Measurements from ENCODE around the gene VWA3A. TPM values are rescaled to one million over a fixed set of nuclear protein-coding genes. Genes with fewer than 3 reads are reported as not detected.

Gene VWA3A
- total RNA-seq, 1 donor from 2014 or later, result 0.10 TPM

- intact Hi-C loops (cut with micrococcal nuclease), result no loop called here
- Mint-ChIP-seq H3K36me3 (ENCODE audit: low read depth) (peaks cover 5% of the 10 kb centered on the region), H3K27me3 (ENCODE audit: insufficient read depth) (no peaks in the 10 kb centered on the region), H3K4me3 (no peak overlapping the region), H3K27ac (no peak overlapping the region), H3K4me1 (ENCODE audit: low read depth) (no peaks in the 10 kb centered on the region), H3K9me3 (no peaks in the 10 kb centered on the region)
- DNase-seq (ENCODE audit: low spot score), result no peak
Measured at GRCh38 chr16:22071331-22071910, 20.9 kb upstream of the VWA3A start.

- intact Hi-C loops (cut with micrococcal nuclease), result no loop called here
- no peak for DNase-seq (ENCODE audit: low spot score)
- Mint-ChIP-seq H3K9me3 (no peaks in the 10 kb centered on the region), H3K27me3 (ENCODE audit: insufficient read depth) (no peaks in the 10 kb centered on the region), H3K27ac (no peak overlapping the region), H3K36me3 (ENCODE audit: low read depth) (no peaks in the 10 kb centered on the region), H3K4me1 (ENCODE audit: low read depth) (peaks cover 7% of the 10 kb centered on the region), H3K4me3 (no peak overlapping the region)
Measured at GRCh38 chr16:22073350-22073749, 19.0 kb upstream of the VWA3A start.

- H3K36me3 Mint-ChIP-seq (ENCODE audit: low read depth), result no peaks in the 10 kb centered on the region
- no peaks in the 10 kb centered on the region for H3K27me3 Mint-ChIP-seq (ENCODE audit: insufficient read depth)
- intact Hi-C loops (cut with micrococcal nuclease), result no loop called here
- DNase-seq (ENCODE audit: low spot score), result no peak
- no peak overlapping the region for H3K4me3 Mint-ChIP-seq
- H3K9me3 Mint-ChIP-seq, result no peaks in the 10 kb centered on the region
- H3K4me1 Mint-ChIP-seq (ENCODE audit: low read depth), result peaks cover 7% of the 10 kb centered on the region
- no peak overlapping the region for H3K27ac Mint-ChIP-seq
Measured at GRCh38 chr16:22075043-22075757, 17.1 kb upstream of the VWA3A start.

- intact Hi-C loops (cut with micrococcal nuclease), result no loop called here
- Mint-ChIP-seq H3K9me3 (no peaks in the 10 kb centered on the region), H3K4me1 (ENCODE audit: low read depth) (peaks cover 7% of the 10 kb centered on the region), H3K27me3 (ENCODE audit: insufficient read depth) (no peaks in the 10 kb centered on the region), H3K36me3 (ENCODE audit: low read depth) (peaks cover 3% of the 10 kb centered on the region), H3K27ac (no peak overlapping the region), H3K4me3 (no peak overlapping the region)
- DNase-seq (ENCODE audit: low spot score), result no peak
Measured at GRCh38 chr16:22075776-22076175, 16.6 kb upstream of the VWA3A start.

GRCh38 chr16:22077700-22078313 is 14.5 kb upstream of the VWA3A start:
- H3K27ac Mint-ChIP-seq, result no peak overlapping the region
- DNase-seq (ENCODE audit: low spot score), result peak; percentile 48
- H3K27me3 Mint-ChIP-seq (ENCODE audit: insufficient read depth), result no peaks in the 10 kb centered on the region
- no peak overlapping the region for H3K4me3 Mint-ChIP-seq
- no peaks in the 10 kb centered on the region for H3K9me3 Mint-ChIP-seq
- peaks cover 7% of the 10 kb centered on the region for H3K4me1 Mint-ChIP-seq (ENCODE audit: low read depth)
- intact Hi-C loops (cut with micrococcal nuclease), result loop anchor here (1.0 kb wide), 2 partner anchors 77 to 110 kb away; partner anchors contain the start of gene PDZD9
- peaks cover 3% of the 10 kb centered on the region for H3K36me3 Mint-ChIP-seq (ENCODE audit: low read depth)

- intact Hi-C loops (cut with micrococcal nuclease), result no loop called here
- Mint-ChIP-seq H3K36me3 (ENCODE audit: low read depth) (peaks cover 3% of the 10 kb centered on the region), H3K9me3 (no peaks in the 10 kb centered on the region), H3K4me3 (no peak overlapping the region), H3K27me3 (ENCODE audit: insufficient read depth) (no peaks in the 10 kb centered on the region), H3K27ac (no peak overlapping the region), H3K4me1 (ENCODE audit: low read depth) (peaks cover 7% of the 10 kb centered on the region)
- DNase-seq (ENCODE audit: low spot score), result no peak
Measured at GRCh38 chr16:22078656-22079055, 13.7 kb upstream of the VWA3A start.

- Mint-ChIP-seq H3K27ac (no peak overlapping the region), H3K9me3 (no peaks in the 10 kb centered on the region), H3K4me1 (ENCODE audit: low read depth) (peaks cover 7% of the 10 kb centered on the region), H3K27me3 (ENCODE audit: insufficient read depth) (no peaks in the 10 kb centered on the region), H3K4me3 (no peak overlapping the region), H3K36me3 (ENCODE audit: low read depth) (peaks cover 9% of the 10 kb centered on the region)
- intact Hi-C loops (cut with micrococcal nuclease), result no loop called here
- DNase-seq (ENCODE audit: low spot score), result no peak
Measured at GRCh38 chr16:22081050-22081449, 11.3 kb upstream of the VWA3A start.

- Mint-ChIP-seq H3K4me1 (ENCODE audit: low read depth) (no peaks in the 10 kb centered on the region), H3K27ac (no peak overlapping the region), H3K36me3 (ENCODE audit: low read depth) (peaks cover 12% of the 10 kb centered on the region), H3K27me3 (ENCODE audit: insufficient read depth) (no peaks in the 10 kb centered on the region), H3K9me3 (no peaks in the 10 kb centered on the region), H3K4me3 (no peak overlapping the region)
- intact Hi-C loops (cut with micrococcal nuclease), result no loop called here
- no peak for DNase-seq (ENCODE audit: low spot score)
Measured at GRCh38 chr16:22086440-22086839, 5.9 kb upstream of the VWA3A start.

GRCh38 chr16:22088642-22089041 is 3.7 kb upstream of the VWA3A start:
- intact Hi-C loops (cut with micrococcal nuclease), result no loop called here
- no peak for DNase-seq (ENCODE audit: low spot score)
- Mint-ChIP-seq H3K27ac (no peak overlapping the region), H3K4me1 (ENCODE audit: low read depth) (no peaks in the 10 kb centered on the region), H3K4me3 (no peak overlapping the region), H3K36me3 (ENCODE audit: low read depth) (peaks cover 12% of the 10 kb centered on the region), H3K27me3 (ENCODE audit: insufficient read depth) (peaks cover 6% of the 10 kb centered on the region), H3K9me3 (no peaks in the 10 kb centered on the region)

- peaks cover 6% of the 10 kb centered on the region for H3K27me3 Mint-ChIP-seq (ENCODE audit: insufficient read depth)
- intact Hi-C loops (cut with micrococcal nuclease), result no loop called here
- H3K9me3 Mint-ChIP-seq, result no peaks in the 10 kb centered on the region
- no peak for DNase-seq (ENCODE audit: low spot score)
- H3K36me3 Mint-ChIP-seq (ENCODE audit: low read depth), result peaks cover 11% of the 10 kb centered on the region
- H3K4me3 Mint-ChIP-seq, result no peak overlapping the region
- H3K27ac Mint-ChIP-seq, result no peak overlapping the region
- no peaks in the 10 kb centered on the region for H3K4me1 Mint-ChIP-seq (ENCODE audit: low read depth)
Measured at GRCh38 chr16:22089910-22090309, 2.4 kb upstream of the VWA3A start.

- intact Hi-C loops (cut with micrococcal nuclease), result no loop called here
- peaks cover 9% of the 10 kb centered on the region for H3K27me3 Mint-ChIP-seq (ENCODE audit: insufficient read depth)
- no peak overlapping the region for H3K4me3 Mint-ChIP-seq
- H3K9me3 Mint-ChIP-seq, result no peaks in the 10 kb centered on the region
- H3K4me1 Mint-ChIP-seq (ENCODE audit: low read depth), result no peaks in the 10 kb centered on the region
- H3K36me3 Mint-ChIP-seq (ENCODE audit: low read depth), result peaks cover 3% of the 10 kb centered on the region
- DNase-seq (ENCODE audit: low spot score), result no peak
- H3K27ac Mint-ChIP-seq, result no peak overlapping the region
Measured at GRCh38 chr16:22091721-22092120, 620 bp upstream of the VWA3A start.

GRCh38 chr16:22093331-22093730 is 990 bp downstream of the VWA3A start:
- Mint-ChIP-seq H3K9me3 (no peaks in the 10 kb centered on the region), H3K27ac (no peak overlapping the region), H3K4me1 (ENCODE audit: low read depth) (no peaks in the 10 kb centered on the region), H3K27me3 (ENCODE audit: insufficient read depth) (peaks cover 18% of the 10 kb centered on the region), H3K4me3 (no peak overlapping the region), H3K36me3 (ENCODE audit: low read depth) (peaks cover 1% of the 10 kb centered on the region)
- intact Hi-C loops (cut with micrococcal nuclease), result no loop called here
- DNase-seq (ENCODE audit: low spot score), result no peak

- Mint-ChIP-seq H3K9me3 (no peaks in the 10 kb centered on the region), H3K27ac (no peak overlapping the region), H3K4me1 (ENCODE audit: low read depth) (no peaks in the 10 kb centered on the region), H3K36me3 (ENCODE audit: low read depth) (no peaks in the 10 kb centered on the region), H3K4me3 (no peak overlapping the region), H3K27me3 (ENCODE audit: insufficient read depth) (peaks cover 20% of the 10 kb centered on the region)
- DNase-seq (ENCODE audit: low spot score), result no peak
- intact Hi-C loops (cut with micrococcal nuclease), result no loop called here
Measured at GRCh38 chr16:22093996-22094395, 1.7 kb downstream of the VWA3A start.

Data from activated T-helper 1 cell treated with anti-CD3 and anti-CD28 coated beads, Interleukin-12 subunit alpha, Interleukin-12 subunit beta, Interleukin-2, Interleukin-4 antibody, amounts not matched to agents 30 ng/mL and 10 ng/mL and 1 ng/mL, durations not matched to agents 14 hours and 24 hours and 36 hours (primary cell).